NCI-H748 (cell line): ENCODE data around the gene BBS12.

Source experiments
- DNase-seq: peaks from one replicate; lab custom pipeline; 2025; ENCODE audit not compliant: unreplicated experiment; lab: John Stamatoyannopoulos, UW

BBS12 gene

DNA sequence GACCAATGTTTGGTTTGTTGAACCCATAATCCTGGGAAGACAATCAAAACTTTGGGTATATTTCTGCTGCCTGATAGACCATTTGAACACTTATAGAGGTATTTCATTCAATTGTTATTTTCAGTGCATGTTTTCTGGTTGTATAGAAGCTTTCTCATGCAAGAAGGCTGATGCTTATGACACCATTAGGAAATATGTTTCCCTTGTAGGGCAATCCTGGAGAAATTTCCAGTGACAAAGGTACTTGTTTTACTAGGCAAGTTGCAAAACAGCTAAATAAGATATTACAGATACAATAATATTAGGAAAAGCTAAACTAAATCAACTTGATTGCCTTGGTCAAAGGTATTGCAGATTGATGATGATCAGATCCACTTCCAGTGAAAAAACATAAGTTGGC is 61.3 kb downstream of the BBS12 start:
- no peak for DNase-seq
